HG03175 (cell line): ENCODE results near the gene MGAT4B.
"Not testable (repeated sequence)": the region's sequence is repeated elsewhere in the genome, so short reads cannot be mapped to it uniquely, and the experiment has no call there.

Experiments used
- ATAC-seq: cut with Tn5 transposase; IDR thresholded peaks from one replicate; pipeline ENCODE4 v1.9.1; 2021; ENCODE audit warnings: mild to moderate bottlenecking, moderate library complexity; ENCODE audit not compliant: unreplicated experiment

The MGAT4B gene

DNA sequence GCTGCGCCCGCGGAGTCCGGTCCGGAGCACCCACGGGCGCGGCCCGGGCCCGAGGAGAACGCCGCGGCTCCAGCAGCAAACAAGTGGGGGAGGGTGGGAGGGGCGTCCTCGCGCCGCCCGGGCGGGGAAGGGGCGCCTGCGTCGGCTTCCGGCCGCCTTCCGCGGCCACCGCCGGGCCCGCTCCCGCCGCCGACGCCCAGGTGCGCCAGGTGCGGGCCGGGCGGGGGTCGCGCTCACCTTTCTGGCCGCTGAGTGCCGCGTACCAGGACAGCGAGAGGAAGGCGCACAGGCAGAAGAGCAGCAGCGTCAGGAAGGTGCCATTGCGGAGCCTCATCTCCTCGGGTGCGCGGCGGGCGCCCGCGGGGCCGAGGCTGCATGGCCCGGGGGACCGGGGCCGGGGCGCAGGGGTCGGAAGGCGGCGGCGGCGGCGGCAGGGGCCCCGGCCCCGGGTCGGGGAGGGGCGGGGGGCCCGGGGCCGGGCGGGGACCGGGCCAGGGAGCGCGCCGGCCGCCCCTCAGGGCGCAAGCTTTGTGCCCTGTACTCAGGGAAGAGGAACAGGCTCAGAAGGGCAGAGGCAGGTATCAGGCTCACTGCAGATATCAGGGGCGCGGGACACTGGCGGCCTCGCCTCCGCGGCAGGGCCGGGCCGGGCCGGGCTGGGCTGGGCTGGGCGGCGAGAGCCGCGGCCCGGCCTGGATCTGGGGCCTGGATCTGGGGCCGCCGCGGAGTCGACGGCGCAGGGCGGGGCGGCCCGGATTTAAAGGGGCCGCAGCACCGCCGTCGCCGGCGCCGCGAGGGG is at the start of gene MGAT4B:
Gene MGAT4B (minus strand): TSS at position 617 of the 799 bp plus-strand sequence. CDS start 283 bp downstream, at position 334.
- peak; percentile 72 for ATAC-seq

DNA sequence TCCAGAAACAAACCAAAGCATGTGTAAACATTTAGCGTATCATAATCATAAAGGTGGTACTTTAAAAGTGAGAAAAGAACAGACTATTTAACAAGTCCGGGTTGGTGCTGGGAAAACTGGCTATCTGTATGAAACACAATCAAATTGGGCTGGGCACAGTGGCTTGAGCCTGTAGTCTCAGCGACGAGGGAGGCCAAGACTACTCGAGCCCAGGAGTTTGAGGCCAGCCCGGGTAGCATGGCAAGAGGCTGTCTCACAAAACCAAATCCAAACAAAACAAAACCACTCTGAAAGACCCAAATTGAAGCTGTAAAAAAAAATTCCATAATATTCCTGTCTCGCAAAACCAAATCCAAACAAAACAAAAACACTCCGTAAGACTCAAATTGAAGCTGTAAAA is 47.7 kb upstream of the MGAT4B start:
- ATAC-seq = no peak

DNA sequence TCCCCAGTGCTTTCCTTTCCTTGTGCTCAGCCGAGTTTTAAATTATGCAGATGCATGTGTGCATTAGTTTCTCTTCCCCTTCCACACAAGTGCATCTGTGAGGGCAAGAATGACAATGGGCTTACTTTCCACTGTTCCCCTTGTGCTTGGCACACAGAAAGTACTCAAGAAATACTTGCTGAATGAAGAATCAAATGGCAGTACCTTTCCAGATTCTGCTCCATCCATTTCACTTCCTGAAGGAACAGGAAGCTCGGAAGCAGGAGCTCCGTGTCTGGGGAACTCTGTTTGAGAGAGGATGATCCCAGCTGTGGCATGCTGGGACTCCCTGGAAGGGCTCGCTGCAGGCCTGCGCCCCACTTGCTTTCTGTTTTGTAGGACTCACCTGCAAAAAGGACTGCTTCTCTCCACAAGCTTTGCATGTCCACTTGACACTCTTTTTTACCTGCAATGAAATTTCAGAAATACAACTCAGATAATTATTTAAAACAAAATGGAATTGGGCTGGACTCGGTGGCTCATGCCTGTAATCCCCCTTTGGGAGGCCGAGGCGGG is 46.4 kb upstream of the MGAT4B start:
- peak; percentile 91 for ATAC-seq

DNA sequence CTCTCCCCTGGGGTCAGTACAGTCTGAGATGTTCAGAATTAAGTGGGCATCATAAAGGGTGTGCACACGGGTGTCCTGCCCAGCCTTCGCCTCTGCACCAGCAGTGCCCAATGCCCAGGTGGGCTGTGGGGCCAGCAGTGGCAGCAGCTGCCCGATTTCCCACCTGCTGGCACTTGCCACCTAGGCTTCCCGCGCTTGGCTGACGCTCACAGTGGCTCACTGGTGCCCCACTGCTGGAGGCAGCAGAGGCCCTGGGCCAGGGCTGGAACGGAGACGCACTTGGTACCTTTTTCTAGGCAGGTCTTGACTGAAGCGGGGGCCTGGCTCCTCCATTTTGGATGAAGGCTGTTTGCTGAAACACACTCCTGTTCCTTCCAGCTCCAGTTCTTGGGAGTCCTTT is 35.0 kb upstream of the MGAT4B start:
- ATAC-seq = no peak

DNA sequence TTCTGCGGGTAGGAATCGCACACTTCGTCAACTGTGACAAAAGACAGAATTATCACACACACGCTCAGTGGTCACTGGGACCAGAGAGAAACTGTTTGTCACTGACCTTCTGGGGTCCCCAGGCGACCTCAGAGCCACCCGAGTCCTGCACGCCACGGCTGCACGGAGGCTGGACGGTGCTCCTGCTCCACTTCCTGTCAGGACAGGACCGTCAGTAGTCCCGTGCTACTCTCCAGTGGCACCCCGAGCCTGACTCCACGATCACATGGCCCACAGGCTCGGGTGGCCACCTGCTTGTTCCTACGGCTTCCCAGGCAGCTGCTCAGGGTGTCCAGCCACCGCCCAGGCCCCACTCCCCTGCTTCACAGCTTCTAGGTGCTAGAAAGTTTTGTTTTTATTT is 34.1 kb upstream of the MGAT4B start:
- ATAC-seq = no peak

DNA sequence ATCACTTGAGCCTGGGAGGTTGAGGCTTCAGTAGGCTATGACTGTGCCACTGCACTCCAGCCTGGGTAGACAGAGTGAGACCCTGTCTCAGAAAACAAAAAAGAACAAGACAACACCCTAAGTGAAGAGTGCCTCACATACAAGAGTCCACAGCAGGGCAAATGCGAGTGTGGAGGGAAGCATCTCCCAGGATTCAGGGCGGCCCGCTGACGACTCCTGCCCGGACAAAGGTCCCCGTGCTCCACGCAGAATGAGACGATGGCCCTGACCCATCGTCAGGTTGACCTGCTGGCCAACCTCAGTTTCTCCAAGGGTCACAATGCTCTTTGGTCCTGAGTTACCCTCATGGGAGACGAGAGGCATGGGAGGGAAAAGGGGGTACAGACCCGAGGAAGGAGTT is 33.7 kb upstream of the MGAT4B start:
- ATAC-seq = no peak

DNA sequence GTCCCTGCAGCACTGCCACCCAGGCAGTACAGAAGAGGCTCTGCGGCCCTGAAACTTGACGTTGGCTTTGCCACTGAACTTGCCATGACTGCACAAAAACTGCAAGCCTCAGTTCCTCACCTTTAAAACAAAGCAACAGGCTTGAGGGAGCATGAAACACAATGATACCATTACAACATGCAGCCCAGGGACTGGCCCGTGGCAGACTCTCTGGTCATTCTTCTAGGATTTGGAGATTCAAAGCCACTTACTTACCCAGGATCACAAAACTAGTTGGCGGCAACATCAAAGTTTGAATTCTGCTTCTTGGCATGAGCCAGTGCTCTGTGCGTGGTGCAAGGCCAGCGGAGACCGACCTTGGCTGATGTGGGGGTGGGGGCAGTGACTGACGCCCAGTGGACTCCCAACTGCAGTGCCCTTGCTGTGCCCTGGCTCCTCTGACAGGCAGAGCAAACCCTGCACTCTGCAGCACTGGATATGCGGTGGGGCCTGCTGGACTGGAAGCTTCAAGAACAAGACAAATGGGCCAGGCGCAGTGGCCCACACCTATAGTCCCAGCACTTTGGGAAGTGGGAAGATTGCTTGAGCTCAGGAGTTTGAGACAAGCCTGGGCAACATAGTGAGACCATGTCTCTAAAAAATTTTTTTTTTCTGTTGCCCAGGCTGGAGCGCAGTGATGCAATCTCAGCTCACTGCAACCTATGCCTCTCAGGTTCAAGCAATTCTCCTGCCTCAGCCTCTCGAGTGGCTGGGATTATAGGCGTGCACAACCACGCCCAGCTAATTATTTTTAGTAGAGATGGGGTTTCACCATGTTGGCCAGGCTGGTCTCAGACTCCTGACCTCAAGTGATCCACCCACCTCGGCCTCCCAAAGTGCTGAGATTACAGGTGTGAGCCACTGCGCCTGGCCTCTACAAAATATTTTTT is 32.9 kb upstream of the MGAT4B start:
- ATAC-seq = no peak

DNA sequence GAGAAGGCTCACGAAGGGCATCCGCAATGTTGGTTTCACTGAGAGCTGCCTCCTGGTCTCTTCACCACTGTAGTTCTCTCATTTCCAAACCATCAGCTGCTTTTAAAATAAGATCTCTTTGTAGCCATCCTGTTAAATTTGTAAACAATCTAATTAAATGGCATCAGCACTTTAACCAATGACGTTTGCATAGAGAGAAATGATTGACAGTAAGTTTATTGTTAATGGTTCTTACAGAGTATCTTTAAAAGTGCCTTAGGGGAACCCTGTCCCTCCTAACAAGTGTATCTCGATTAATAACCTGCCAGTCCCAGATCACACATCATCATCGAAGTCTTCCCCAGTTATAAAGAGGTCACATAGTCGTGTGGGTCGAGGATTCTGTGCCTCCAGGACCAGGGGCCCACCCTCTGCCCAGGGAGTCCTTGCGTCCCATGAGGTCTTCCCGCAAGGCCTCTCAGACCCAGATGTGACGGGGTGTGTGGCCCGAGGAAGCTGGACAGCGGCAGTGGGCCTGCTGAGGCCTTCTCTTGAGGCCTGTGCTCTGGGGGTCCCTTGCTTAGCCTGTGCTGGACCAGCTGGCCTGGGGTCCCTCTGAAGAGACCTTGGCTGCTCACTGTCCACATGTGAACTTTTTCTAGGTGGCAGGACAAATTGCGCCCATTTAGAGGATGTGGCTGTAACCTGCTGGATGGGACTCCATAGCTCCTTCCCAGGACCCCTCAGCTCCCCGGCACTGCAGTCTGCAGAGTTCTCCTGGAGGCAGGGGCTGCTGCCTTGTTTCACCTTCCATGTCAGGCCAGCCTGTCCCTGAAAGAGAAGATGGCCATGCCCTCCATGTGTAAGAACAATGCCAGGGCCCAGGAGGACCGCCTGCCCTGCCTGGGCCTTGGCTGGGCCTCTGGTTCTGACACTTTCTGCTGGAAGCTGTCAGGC is 30.7 kb upstream of the MGAT4B start:
- no peak for ATAC-seq

DNA sequence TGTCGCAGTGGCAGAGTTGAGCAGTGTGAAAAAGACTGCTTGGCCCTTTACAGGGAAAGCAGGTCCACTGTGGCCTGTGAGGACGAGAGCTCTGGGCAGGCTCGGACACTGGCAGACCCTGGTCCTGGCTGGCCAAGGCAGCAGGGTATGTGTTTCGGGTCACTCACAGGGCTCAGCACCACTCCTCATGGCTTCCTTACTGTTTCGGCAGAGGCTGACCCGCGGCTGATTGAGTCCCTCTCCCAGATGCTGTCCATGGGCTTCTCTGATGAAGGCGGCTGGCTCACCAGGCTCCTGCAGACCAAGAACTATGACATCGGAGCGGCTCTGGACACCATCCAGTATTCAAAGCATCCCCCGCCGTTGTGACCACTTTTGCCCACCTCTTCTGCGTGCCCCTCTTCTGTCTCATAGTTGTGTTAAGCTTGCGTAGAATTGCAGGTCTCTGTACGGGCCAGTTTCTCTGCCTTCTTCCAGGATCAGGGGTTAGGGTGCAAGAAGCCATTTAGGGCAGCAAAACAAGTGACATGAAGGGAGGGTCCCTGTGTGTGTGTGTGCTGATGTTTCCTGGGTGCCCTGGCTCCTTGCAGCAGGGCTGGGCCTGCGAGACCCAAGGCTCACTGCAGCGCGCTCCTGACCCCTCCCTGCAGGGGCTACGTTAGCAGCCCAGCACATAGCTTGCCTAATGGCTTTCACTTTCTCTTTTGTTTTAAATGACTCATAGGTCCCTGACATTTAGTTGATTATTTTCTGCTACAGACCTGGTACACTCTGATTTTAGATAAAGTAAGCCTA is 29.8 kb upstream of the MGAT4B start:
- ATAC-seq = no peak

DNA sequence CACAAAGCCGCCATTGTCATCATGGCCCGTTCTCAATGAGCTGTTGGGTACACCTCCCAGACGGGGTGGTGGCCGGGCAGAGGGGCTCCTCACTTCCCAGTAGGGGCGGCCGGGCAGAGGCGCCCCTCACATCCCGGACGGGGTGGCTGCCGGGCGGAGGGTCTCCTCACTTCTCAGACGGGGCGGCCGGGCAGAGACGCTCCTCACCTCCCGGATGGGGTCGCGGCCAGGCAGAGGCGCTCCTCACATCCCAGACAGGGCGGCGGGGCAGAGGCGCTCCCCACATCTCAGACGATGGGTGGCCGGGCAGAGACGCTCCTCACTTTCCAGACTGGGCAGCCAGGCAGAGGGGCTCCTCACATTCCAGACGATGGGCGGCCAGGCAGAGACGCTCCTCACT is 28.2 kb upstream of the MGAT4B start:
- not testable (repeated sequence) for ATAC-seq

DNA sequence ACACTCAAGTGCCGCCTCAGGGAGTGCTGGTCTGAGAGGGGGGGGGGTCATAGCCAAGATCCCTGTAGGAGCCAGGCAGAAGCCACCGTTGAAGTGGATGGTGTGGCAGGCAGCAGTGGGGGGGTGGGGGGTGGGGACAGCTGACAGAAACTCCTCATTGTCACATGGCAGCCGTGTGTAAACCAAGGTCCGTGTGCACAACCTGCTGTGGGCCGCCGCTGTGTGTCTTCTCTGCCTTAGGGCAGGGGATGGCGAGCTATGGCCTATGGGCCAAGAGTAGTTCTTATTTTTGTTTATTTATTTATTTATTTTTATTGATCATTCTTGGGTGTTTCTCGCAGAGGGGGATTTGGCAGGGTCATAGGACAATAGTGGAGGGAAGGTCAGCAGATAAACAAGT is 27.5 kb upstream of the MGAT4B start:
- ATAC-seq = no peak

DNA sequence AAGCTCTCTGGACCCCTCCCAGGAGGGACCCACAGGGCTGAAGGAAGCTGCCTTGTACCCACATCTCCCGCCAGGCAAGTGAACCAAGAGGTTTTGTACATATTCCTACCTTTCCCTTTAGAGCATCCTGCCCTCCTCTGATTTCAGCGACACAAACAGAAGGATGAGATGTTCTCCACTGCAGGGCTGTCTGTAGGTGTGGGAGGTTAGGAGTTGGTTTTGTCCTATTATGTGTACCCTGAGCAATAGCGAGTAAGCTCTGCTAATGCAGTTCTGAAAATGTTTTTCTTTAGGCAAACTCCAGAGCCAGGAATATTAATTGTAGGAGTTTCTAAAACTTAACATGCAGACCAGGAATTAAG is 27.0 kb upstream of the MGAT4B start:
- ATAC-seq = no peak

DNA sequence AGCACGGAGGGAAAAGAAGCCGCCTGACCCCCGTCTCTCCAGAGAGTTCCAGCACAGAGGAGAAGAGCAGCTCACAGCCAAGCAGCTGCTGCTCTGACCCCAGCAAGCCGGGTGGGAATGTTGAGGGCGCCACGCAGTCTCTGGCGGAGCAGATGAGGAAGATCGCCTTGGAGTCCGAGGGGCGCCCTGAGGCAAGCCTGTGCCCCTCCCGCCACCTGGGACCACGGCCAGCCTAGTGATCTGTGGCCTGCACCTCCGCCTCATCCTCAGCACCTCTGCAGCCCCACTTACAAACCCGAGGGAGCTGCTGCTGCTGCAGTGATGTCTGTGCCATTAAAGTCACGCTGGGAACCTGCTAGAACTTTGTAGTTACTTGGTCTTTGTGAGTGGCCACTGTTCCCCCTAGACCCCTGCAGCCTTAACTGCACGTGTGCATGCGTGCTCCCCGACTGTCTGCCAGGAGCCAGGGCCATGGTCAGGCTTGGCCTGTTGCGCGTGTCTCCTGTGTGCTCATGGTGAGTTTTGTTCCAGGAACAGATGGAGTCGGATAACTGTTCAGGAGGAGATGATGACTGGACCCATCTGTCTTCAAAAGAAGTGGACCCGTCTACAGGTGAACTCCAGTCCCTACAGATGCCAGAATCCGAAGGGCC is 26.5 kb upstream of the MGAT4B start:
- no peak for ATAC-seq

DNA sequence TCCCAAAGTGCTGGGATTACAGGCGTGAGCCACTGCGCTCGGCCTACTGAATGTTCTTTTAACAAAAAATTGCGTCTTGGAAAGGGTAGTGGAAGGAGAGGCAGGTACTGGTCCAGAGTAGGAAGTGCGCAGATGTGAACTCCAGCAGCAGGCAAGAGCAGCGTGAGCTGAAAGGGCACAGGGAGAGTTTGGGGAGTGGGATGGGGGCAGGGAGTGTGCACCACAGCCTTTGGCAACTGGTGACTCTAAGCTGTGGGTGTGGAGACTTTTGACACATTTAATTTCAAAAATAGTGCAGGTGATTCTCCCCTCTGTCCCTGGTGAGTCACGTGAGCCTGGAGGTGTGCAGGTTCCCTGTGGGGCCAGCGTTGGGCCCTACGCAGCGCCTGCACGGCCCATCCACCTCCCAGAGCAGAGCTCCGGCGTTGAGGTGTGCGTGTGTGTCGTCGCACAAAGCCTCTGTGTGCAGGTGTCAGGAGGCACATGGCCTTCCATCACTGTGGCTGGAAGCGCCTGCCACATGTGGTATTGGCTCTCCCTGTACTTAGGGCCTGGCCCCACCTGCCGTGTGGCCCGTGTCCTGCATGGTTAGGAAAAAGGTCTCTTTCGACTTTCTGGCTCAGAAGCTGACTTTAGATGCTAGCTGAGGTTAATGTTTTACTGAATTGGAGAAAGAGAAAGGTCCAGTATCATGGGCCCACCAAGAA is 25.5 kb upstream of the MGAT4B start:
- no peak for ATAC-seq

DNA sequence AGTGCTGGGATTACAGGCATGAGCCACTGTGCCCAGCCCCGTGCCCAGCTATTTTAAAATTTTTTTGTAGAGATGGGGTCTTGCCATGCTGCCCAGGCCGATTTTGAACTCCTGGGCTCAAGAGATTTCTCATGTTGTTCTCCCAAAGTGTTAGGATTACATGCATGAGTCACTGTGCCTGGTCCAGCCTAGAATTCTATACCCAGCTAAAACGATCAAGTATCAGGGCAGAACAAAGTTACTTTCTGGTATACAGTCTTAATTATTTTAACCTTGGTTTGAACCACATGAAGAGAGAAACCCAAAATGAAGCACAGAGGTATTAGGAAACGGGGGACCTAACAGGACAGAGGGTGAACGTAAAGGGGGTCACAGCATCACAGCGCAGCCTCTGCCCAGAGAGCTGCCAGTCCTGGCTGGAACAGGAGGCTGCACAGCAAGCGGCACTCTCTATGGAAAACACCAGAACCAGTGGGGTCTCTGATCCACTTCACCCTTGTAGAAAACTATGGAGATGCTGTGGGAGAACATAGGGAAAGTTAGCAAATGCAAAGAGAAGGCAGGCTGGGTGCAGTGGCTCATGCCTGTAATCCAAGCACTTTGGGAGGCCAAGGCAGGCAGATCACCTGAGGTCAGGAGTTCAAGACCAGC is 24.3 kb upstream of the MGAT4B start:
- ATAC-seq = no peak

DNA sequence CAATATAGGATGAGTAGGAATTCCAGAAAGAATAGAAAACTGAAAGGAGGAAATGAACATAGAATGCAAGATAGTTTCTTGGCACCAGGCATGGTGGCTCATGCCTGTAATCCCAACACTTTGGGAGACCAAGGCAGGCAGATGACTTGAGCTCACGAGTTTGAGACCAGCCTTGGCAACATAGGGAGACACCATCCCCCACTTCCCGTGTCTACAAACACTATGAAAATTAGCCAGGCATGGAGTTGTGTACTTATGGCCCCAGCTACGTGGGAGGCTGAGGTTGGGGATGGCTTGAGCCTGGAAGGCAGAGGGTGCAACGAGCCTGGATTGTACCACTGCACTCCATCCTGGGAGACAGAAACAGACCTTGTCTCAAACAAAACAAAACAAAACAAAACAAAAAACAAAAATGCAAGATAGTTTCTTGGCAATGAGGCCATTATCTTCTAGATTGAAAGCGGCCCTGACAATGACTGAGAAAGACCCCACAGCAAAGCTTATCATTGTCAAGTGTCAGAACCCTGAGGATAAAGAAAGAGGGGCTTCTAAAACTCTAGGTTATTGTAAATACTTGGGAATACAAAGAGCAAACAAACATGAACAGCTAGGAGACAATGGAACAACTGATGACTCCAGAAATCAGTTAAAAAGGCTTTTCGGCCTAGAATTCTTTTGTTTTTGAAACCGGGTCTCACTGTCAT is 23.2 kb upstream of the MGAT4B start:
- ATAC-seq = no peak

DNA sequence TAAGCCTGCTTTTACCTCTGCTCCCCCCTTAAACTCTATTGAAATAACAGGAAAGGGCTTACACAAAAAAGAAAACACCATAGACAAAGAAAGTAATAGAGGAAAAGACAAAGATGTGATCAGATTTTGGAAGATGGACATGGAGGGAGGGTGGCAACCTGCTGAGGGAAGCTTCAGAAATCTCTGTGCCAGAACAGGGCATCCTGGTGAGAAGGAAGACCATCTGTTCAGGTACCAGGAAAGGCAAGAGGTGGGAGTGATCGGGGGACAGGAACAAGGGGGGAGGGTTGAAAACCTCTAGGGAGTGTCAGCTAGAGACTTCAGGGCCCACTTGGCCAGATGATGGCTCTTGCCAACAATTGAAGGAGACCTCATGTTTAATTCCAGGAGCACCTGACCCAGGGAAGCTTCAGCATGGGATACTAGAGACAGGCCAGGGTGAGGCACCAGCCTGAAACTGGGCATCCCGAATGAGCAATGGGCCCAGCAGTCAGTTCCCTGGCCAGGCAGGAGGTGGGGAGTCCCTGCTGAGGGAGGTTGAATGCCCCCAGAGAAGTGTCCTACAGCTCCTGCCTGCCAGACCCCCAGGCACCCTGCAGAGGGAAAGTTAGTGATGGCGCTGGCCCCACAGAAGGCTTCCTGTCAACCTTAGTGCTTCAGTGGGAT is 22.2 kb upstream of the MGAT4B start:
- ATAC-seq = no peak
